Stomach (tissue), 9 donors: Measurements from ENCODE around the gene RCAN2. TPM values are rescaled to one million over a fixed set of nuclear protein-coding genes. Genes with fewer than 3 reads are reported as not detected.
"Not testable (repeated sequence)": the region's sequence is repeated elsewhere in the genome, so short reads cannot be mapped to it uniquely, and the experiment has no call there.

Source experiments
- DNase-seq, 2 donors: peaks; one replicate each; pipeline versions ENCODE4 v3.0.0 to v3.0.0-alpha.2; 2013 to 2019
- H3K27ac ChIP-seq, 5 donors: fragments of 200-600 bp in 4 of 5; sonication (generic) in 4 of 5; one replicate each; pipeline ENCODE4 v1.5.1; 2013 to 2019; ENCODE audit warnings: mild to moderate bottlenecking in 1 of 5, moderate library complexity in 1 of 5
- H3K27me3 ChIP-seq, 3 donors: fragments of 200-600 bp; sonication (generic); one replicate each; pipeline ENCODE4 v1.5.1; 2017 to 2019; ENCODE audit warnings: mixed run types in 1 of 3
- H3K36me3 ChIP-seq, 4 donors: fragments of 200-600 bp; sonication (generic); 1 replicate in 3 of 4; 2 replicates in 1 of 4; pipeline ENCODE4 v1.5.1; 2016 to 2019
- H3K4me1 ChIP-seq, 4 donors: fragments of 200-600 bp; sonication (generic); one replicate each; pipeline ENCODE4 v1.5.1; 2016 to 2019
- H3K4me3 ChIP-seq, 4 donors: fragments of 200-600 bp; sonication (generic) in 3 of 4; one replicate each; pipeline ENCODE4 v1.5.1; 2016 to 2019; ENCODE audit warnings: mild to moderate bottlenecking in 1 of 4
- H3K9me3 ChIP-seq, 4 donors: fragments of 200-600 bp; sonication (generic); one replicate each; pipeline ENCODE4 v1.5.1; 2016 to 2019
- CTCF ChIP-seq, 7 experiments: fragments of 450-650 bp in 4 of 7; fragments of 200-600 bp in 3 of 7; sonication (generic) in 3 of 7; IDR thresholded peaks; one replicate each; pipeline ENCODE4 v1.5.1; 2016 to 2019; ENCODE audit warnings: antibody characterized with exemption in 7 of 7, control low read depth in 2 of 7, mild to moderate bottlenecking in 1 of 7
- EP300 ChIP-seq: sonication (generic); formaldehyde crosslinking; IDR thresholded peaks from one replicate; pipeline ENCODE4 v1.6.1; 2017; ENCODE audit warnings: antibody characterized with exemption
- POLR2A ChIP-seq, 4 donors: fragments of 450-650 bp; IDR thresholded peaks; one replicate each; pipeline ENCODE4 v1.6.1; 2016; ENCODE audit warnings: antibody characterized with exemption in 4 of 4, control low read depth in 2 of 4, mild to moderate bottlenecking in 1 of 4, moderate library complexity in 1 of 4
- POLR2AphosphoS5 ChIP-seq, 3 donors: sonication (generic); formaldehyde crosslinking; IDR thresholded peaks; one replicate each; pipeline ENCODE4 v1.6.1; 2016; ENCODE audit warnings: antibody characterized with exemption in 3 of 3
- WGBS, 5 donors: extraction: QIAGEN DNeasy Blood & Tissue Kit in 3 of 5; methylation state at CpG; one replicate each; pipeline versions ENCODE4 v1.1.5 to v1.1.7; 2013 to 2018; 5-methylcytosine and 5-hydroxymethylcytosine counted together
- intact Hi-C: fragments of 100-400 bp; cut with DNase I; formaldehyde crosslinking; loops from one replicate; pipeline ENCODE4 v1.15.1; 2023; ENCODE audit warnings: low total_unique reads
- polyA plus RNA-seq, 3 donors: library from polyadenylated mRNA; stranded (reverse); fragments of 200-250 nt; gene quantifications; one replicate each; pipeline ENCODE4 v1.2.3, GENCODE V29; 2013
- total RNA-seq, 5 donors: library from RNA; depleted of rRNA; stranded (reverse); fragments of >200 nt; gene quantifications; one replicate each; pipeline versions ENCODE4 v1.1.0 to v1.2.3, GENCODE V29; 2014 to 2016
- donor health status: healthy with polysubstance abuse.
- donor health status: Bipolar disorder and iron deficiency.
- donor health status: healthy.

RCAN2 gene
- total and polyA plus RNA-seq, 8 donors = 7.2 to 69.2 (median 21.4) TPM

GRCh38 chr6:46338131-46338530 lies 153.1 kb downstream of the RCAN2 start:
- H3K4me1 ChIP-seq = no peaks in the 10 kb centered on the region
- no peak overlapping the region for H3K4me3 ChIP-seq
- H3K36me3 ChIP-seq = no peaks in the 10 kb centered on the region
- H3K27me3 ChIP-seq = no peaks in the 10 kb centered on the region
- no peak overlapping the region for H3K27ac ChIP-seq
- H3K9me3 ChIP-seq = no peaks in the 10 kb centered on the region
- 68 to 88% (median 73%) methylated on average over 2 of the region's 2 CpGs for WGBS, 5 donors
- intact Hi-C loops = no loop called here
- TF ChIP-seq CTCF (IDR thresholded peaks at IDR 0.05) = no peak
- no peak for TF ChIP-seq EP300
- DNase-seq = no peak

DNA sequence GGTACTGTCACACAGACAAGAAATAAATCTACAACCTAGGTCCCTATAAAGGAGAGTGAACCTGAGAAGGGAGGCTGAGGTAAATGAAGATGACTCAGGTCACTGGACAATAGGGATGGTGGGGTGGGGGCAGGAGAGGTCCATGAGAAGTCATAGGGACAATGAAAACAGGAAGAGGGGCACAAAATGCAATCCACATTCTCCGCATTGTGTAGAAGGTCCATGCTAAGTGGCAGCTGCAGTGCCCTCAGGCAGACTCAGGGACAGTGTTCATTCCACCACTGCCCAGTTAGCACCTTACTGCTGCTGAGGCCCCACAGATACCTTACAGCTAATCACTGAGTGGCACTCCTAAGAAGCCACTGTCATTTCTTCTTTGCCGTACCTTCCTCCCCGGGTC lies 156.8 kb downstream of the RCAN2 start:
- Histone ChIP-seq H3K36me3 (no peaks in the 10 kb centered on the region), H3K9me3 (no peaks in the 10 kb centered on the region), H3K4me1 (peaks cover 0 to 11% (median 3%) of the 10 kb centered on the region in 4 donors), H3K27me3 (no peaks in the 10 kb centered on the region), H3K4me3 (no peak overlapping the region), H3K27ac (no peak overlapping the region)
- 95 to 99% (median 96%) methylated on average over 3 of the region's 3 CpGs for WGBS, 5 donors
- no peak for DNase-seq
- intact Hi-C loops = no loop called here
- TF ChIP-seq POLR2AphosphoS5 (IDR thresholded peaks at IDR 0.05) (no peak), EP300 (no peak), CTCF (IDR thresholded peaks at IDR 0.05) (no peak), POLR2A (IDR thresholded peaks at IDR 0.05) (no peak)

- no peaks in the 10 kb centered on the region for H3K36me3 ChIP-seq
- H3K9me3 ChIP-seq = no peaks in the 10 kb centered on the region
- 83 to 100% (median 94%) methylated on average over 1 of the region's 1 CpG for WGBS, 5 donors
- DNase-seq = no peak
- H3K4me3 ChIP-seq = no peak overlapping the region
- intact Hi-C loops = no loop called here
- no peak overlapping the region for H3K27ac ChIP-seq
- no peaks in the 10 kb centered on the region for H3K27me3 ChIP-seq
- H3K4me1 ChIP-seq = peaks cover 0 to 16% (median 4%) of the 10 kb centered on the region in 4 donors
- TF ChIP-seq POLR2AphosphoS5 (IDR thresholded peaks at IDR 0.05) (no peak), POLR2A (IDR thresholded peaks at IDR 0.05) (no peak), EP300 (no peak), CTCF (IDR thresholded peaks at IDR 0.05) (no peak)
Observed at GRCh38 chr6:46333481-46333880, 157.8 kb downstream of the RCAN2 start.

GRCh38 chr6:46332448-46332847 lies 158.8 kb downstream of the RCAN2 start:
- not testable (repeated sequence) for H3K36me3 ChIP-seq, H3K4me3 ChIP-seq

DNA sequence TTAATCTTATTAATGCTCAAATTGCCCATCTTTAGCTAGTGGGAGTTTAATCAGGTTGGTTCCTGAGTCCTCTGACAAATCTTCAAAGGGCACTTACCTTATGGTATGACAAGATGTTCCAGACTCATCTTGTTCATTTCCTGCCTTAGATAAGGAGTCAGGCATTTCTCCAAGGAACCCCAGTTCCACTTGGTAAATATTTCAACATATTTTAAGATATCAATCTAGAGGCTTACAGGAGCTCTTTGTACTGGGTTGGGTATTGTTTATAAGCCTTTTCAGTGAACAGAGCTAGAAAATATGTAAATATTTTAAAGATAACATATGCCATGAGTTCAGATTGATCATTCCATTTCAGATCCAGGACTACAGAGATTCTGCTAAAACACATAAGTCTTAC lies 159.8 kb downstream of the RCAN2 start:
- DNase-seq = no peak
- H3K4me1 ChIP-seq = peaks cover 0 to 27% (median 9%) of the 10 kb centered on the region in 4 donors
- TF ChIP-seq CTCF (IDR thresholded peaks at IDR 0.05) = no peak
- no peak for TF ChIP-seq POLR2A (IDR thresholded peaks at IDR 0.05)
- no peak for TF ChIP-seq POLR2AphosphoS5 (IDR thresholded peaks at IDR 0.05)
- no peak for TF ChIP-seq EP300
- intact Hi-C loops = no loop called here
- H3K9me3 ChIP-seq = no peaks in the 10 kb centered on the region
- H3K27ac ChIP-seq = no peak overlapping the region
- no peaks in the 10 kb centered on the region for H3K27me3 ChIP-seq
- no peak overlapping the region for H3K4me3 ChIP-seq
- H3K36me3 ChIP-seq = no peaks in the 10 kb centered on the region

More at GRCh38 chr6:46332448-46332847, 158.8 kb downstream of the RCAN2 start:
- intact Hi-C loops, H3K9me3 ChIP-seq, H3K27me3 ChIP-seq, DNase-seq, H3K27ac ChIP-seq: not testable (repeated sequence)
- H3K4me1 ChIP-seq = peaks cover 0 to 26% (median 8%) of the 10 kb centered on the region in 4 donors
